ENCODE measurements around the gene FAM186B.

Gene FAM186B

DNA sequence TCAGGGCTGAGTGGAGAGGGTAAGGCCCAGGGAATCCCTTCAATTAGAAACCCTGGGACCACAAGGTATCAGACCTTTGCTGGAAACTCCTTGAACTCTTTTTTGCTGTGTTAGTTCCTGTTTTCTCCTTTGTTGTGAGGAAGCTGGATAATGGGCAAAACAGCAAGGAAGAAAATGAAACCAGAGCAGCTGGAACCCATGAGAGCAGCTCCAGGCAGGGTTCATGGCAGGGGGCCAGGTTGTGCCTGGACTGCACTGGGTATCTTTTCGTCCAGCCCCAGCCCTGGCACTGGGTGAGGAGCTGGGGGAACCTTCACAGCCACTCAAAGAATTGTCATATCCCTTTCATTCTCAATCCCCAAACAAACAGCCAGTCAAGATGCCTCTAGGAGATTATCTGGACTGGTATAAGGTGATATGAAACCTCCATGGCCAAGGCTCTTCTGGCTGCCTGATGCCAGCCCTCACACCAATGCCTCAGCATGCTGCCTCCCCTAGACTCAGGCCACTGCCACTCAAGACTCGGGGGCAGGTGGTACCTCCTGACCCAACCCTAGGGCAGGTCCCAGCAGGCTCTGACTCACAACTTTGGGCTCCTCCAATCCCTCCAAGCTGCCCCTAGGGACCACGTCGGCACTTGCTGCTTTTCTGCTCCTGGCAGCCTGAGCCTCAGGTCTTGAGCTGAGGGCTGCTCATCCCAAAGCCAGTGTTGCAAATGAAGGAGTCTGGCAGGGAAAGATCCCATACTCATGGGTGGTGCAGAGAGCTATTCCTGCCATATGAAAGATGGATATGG is 16.5 kb downstream of the FAM186B start:
- POLR2A ChIA-PET: no interaction called here
- TF ChIP-seq, protein P1, sequence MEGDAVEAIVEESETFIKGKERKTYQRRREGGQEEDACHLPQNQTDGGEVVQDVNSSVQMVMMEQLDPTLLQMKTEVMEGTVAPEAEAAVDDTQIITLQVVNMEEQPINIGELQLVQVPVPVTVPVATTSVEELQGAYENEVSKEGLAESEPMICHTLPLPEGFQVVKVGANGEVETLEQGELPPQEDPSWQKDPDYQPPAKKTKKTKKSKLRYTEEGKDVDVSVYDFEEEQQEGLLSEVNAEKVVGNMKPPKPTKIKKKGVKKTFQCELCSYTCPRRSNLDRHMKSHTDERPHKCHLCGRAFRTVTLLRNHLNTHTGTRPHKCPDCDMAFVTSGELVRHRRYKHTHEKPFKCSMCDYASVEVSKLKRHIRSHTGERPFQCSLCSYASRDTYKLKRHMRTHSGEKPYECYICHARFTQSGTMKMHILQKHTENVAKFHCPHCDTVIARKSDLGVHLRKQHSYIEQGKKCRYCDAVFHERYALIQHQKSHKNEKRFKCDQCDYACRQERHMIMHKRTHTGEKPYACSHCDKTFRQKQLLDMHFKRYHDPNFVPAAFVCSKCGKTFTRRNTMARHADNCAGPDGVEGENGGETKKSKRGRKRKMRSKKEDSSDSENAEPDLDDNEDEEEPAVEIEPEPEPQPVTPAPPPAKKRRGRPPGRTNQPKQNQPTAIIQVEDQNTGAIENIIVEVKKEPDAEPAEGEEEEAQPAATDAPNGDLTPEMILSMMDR (IDR thresholded peaks at IDR 0.05; ENCODE audit: insufficient read depth, low read length, missing control alignments): no peak
- DNase-seq (ENCODE audit: low read depth, low spot score): no peak
- CTCF ChIA-PET: interaction anchor here (1.0 to 2.6 kb wide), 6 partner anchors 8 to 257 kb away, joined by 3 to 23 read pairs (median 3); no protein-coding TSS in a partner anchor
- H3K4me3 ChIP-seq (ENCODE audit: low read depth, low read length): no peak overlapping the region

DNA sequence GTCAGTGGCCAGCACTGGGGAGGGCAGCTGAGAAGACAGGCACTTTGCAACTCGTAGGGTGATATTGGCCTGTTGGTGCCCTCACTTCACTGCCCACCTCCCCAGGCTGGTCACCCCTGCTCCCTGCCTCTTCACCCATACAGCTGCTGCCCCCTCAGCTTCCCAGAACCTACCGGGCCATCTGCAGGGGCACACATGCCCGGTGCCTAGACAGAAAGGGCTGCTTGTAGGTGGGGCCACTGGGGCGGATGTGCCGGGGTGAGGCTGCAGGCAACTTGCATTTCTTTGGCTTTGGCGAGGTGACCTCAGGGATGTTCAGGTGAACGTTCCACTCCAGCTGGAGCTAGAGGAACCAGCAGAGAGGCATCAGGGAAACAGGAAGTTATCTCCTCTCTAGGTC is 17.2 kb downstream of the FAM186B start:
- POLR2A ChIA-PET: interaction anchor here (0.5 kb wide), 1 partner anchor 182 kb away, joined by 3 read pairs; no protein-coding TSS in a partner anchor
- CTCF ChIA-PET: interaction anchor here (1.5 to 2.6 kb wide), 3 partner anchors 7 to 256 kb away, joined by 3 to 23 read pairs (median 8); no protein-coding TSS in a partner anchor
- no peak for DNase-seq (ENCODE audit: low read depth, low spot score)
- TF ChIP-seq, protein P1 (IDR thresholded peaks at IDR 0.05; ENCODE audit: insufficient read depth, low read length, missing control alignments): no peak
- H3K4me3 ChIP-seq (ENCODE audit: low read depth, low read length): no peak overlapping the region

DNA sequence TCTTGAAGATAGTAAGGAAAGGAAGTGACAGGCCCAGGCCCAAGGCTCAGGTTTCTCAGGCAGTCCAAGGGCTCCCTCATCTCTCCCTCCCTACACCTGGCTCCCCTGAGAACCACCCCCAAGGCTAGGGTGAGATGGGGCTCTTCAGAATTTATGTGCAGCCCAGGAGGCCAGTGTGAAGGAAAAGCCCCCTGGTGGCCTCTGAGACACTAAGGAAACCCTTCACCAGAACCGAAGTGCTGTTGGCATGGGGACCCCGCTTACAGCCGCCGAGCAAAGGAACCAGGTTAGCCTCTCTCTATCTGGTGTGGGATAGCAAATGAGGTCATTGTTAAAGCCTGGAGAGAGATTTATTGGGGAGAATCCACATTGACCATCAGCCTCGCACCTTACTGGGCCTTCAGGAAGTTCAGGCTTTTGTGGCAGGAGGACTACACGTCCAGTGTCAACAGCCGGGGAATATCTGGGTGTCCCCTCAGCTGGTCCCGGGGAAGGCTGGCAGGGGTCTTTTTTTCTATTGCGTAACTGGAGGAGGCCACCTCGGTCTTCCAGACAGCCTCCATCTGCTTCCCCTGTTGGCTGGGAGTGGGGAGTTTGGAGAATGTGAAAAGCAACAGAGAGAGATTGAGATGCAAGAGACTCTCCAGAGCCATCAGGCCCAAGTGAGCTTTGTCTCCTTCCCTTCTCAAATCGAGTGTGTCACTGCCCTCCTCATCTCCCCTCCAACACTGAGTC is 18.1 kb downstream of the FAM186B start:
- no peak overlapping the region for H3K4me3 ChIP-seq (ENCODE audit: low read depth, low read length)
- ChIA-PET CTCF (interaction anchor here (0.9 to 2.1 kb wide), 3 partner anchors 229 to 255 kb away, joined by 3 to 8 read pairs (median 3); no protein-coding TSS in a partner anchor), POLR2A (interaction anchor here (0.5 kb wide), 1 partner anchor 181 kb away, joined by 3 read pairs; no protein-coding TSS in a partner anchor)
- TF ChIP-seq, protein P1 (IDR thresholded peaks at IDR 0.05; ENCODE audit: insufficient read depth, low read length, missing control alignments): no peak
- DNase-seq (ENCODE audit: low read depth, low spot score): no peak

DNA sequence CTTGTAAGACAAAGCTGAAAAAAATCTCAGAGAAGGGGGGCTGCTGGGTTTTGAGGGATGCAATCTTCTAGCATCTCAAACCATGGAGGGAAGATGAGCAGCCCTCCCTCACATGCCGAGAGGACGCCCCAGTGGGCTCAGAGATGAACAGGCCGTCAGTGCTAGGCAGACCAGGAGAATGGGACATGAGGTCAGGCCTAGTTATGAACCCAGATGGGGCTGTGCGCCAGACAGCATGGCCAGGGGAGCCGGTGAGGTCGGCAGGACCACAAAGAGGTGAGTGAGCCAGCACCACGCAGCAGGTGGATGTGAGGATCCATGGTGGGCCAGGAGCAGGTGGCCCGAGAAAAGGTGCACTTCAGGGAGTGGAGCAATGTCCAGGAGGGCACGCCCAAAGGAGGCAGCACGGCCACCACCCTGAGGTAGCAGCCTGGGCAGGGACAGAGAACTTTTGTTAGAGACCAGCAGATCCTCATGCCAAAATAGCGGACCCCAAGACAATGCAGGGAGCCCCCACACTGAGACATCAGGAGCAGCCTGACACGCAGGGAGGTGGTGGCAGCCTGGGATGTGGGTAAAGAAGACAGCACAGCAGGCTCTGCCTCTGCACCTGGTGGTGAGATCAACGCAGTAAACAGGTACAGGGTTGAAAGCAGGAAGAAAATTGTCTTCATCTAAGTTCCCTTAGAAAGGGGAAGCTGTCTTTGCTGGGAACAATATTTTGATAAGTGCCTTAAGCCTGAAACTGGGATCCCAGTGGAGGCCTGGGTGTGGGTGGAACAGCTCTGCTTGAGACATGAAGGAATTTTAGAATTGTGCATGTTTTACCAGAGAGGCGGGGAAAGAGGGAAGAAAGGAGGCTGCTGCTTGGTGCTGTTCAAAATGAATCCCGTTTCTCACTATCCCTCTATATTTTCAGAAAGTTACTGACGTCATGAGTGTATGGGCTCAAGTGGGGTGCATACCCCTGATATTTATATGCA is 19.7 kb downstream of the FAM186B start:
- ChIA-PET CTCF (interaction anchor here (1.4 to 12.1 kb wide), 3 partner anchors 226 to 254 kb away, joined by 3 to 176 read pairs (median 161); no protein-coding TSS in a partner anchor), POLR2A (no interaction called here)
- TF ChIP-seq, protein P1 (IDR thresholded peaks at IDR 0.05; ENCODE audit: insufficient read depth, low read length, missing control alignments): no peak
- no peak overlapping the region for H3K4me3 ChIP-seq (ENCODE audit: low read depth, low read length)
- DNase-seq (ENCODE audit: low read depth, low spot score): no peak

DNA sequence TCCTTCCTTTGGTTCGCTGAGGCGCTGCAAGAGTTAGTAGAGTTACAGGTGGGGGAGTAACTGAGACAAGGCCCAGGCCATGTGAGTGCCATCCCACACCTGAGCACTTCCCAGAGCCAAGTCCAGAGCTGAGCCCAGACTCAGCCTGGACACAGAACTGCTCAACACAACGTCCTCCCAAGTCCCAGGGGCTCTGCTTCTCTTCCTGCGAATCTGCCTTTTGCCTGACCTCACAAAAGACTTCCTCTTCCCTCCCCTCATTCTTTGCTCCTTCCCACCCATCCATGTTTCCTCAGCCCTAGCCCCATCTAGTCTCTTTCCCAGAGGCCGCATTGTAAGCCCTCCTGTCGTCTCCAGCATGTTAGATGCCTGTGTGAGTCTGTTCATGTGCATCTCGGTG is 20.8 kb downstream of the FAM186B start:
- ChIA-PET CTCF (interaction anchor here (0.6 to 12.1 kb wide), 4 partner anchors 206 to 296 kb away, joined by 3 to 176 read pairs (median 86); no protein-coding TSS in a partner anchor), POLR2A (no interaction called here)
- no peak overlapping the region for H3K4me3 ChIP-seq (ENCODE audit: low read depth, low read length)
- TF ChIP-seq, protein P1 (IDR thresholded peaks at IDR 0.05; ENCODE audit: insufficient read depth, low read length, missing control alignments): no peak
- no peak for DNase-seq (ENCODE audit: low read depth, low spot score)
